SIG-M5 treated with dmso at 0.1 percent for 504 hours (cell line): Measurements from ENCODE around the gene UBAC2.

ENCODE experiments used
- DNase-seq: peaks from one replicate; lab custom pipeline; 2025; ENCODE audit not compliant: unreplicated experiment; lab: John Stamatoyannopoulos, UW

The UBAC2 gene

DNA sequence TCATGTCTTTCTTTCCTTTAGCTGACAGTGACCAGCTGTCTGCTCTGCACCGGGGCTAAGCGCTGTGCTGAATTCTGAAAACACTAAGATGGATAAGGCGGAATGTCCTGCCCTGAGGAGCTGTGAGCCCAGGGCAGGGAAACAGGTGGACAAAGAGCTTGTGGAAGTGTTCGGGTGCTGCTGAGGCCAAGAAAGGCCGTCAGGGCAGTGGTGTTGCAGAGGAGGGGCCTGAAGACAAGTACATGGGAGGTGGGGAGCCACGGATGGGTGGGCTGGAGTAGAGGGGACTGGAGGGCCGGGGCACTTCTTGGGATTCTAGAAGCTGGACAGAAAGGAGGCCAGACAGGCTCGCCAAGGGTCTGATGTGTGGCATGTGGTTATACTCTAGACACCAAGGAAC is 172.8 kb downstream of the UBAC2 start:
- no peak for DNase-seq

DNA sequence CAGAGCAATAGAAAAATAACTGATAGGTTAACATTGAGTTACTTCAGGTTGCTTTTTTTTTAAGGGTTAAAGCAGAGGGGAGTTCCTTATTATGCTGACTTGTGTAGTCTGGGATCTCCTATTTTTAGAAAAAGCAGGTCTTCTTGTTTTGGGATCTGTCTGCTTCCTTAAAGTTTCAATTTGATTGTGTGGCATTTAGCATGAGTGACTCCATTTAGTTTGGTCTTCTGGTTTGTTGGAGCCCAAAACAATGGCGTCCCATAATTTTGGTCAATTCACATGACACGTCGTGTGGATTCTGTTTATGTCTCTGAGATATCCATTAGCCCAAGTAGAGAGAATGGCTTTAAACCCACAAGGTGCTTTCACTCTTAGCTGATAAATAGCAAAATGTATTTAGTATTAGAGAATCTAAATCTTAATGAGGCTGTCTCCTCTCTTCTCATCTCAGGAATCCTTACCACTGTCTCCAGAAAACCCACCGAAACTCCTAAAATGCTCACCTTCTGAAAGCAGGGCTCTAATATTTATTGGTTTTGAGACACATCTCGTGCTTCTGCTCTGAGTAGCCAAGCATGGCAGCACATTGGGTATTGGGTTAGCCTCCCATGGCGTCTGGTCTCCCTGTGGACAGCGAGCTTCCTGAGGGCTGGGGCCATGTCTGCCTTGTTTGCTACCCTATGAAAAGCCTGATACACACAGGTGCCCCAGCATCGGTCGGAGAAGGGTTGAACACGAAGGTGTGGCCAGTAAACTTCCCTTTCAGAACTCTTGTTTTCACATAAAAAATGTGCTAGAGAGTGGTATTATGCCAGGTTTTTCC is 173.7 kb downstream of the UBAC2 start:
- DNase-seq, result no peak

GRCh38 chr13:99374994-99375737 is 174.5 kb downstream of the UBAC2 start:
- DNase-seq, result peak; percentile 68

DNA sequence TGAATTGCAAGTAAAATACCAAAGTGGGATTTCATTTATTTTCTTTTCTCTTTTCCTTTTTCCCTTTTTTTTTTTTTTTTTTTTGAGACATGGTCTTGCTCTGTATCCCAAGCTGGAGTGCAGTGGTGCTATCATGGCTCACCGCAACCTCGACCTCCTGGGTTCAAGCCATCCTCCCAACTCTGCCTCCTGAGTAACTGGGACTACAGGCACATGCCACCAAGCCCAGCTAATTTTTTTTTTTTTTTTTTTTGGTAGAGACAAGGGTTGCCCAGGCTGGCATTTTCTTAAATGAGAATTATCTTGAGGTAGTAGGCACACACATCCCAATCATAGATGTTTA is 175.1 kb downstream of the UBAC2 start:
- no peak for DNase-seq

- no peak for DNase-seq
These were observed 175.5 kb downstream of the UBAC2 start for GRCh38 chr13:99376132-99376531.

GRCh38 chr13:99376924-99377323 is 176.3 kb downstream of the UBAC2 start:
- DNase-seq, result no peak

- no peak for DNase-seq
These were observed 177.0 kb downstream of the UBAC2 start for GRCh38 chr13:99377641-99378040.

DNA sequence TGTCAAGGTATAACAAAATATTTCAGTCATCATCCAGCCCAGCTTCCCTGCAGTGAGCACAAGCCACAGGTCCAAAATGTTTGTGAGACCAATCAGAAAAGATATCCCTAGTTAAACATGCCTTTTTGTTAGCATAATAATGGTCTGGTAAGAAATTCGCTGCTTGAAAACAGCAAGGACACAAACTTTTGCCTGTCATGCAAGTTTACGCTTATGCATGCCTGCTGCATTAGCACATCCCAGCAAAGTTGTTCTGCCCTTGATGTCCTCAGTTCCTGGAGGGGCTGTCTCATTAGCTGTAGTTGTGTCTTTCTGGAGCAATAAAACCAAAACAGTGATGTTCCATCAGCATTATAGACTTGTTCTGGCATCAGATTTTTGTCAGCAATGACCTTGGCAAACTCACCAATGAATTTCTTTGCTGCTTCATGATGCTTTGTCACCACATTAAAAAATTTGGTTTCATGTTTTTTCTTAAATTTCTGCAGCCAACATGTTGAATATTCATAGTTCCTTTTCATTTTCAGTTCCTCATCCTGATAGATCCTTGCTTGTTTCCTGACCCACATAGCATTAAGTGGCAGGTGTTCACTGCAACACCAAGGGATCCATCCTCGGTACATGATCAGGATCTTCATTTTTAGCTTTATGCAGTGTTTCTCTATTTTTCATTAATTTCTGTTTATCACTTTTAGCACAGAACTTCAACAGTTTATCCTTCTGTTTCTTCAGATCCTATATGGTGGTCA is 178.5 kb downstream of the UBAC2 start:
- DNase-seq, result peak; percentile 24

DNA sequence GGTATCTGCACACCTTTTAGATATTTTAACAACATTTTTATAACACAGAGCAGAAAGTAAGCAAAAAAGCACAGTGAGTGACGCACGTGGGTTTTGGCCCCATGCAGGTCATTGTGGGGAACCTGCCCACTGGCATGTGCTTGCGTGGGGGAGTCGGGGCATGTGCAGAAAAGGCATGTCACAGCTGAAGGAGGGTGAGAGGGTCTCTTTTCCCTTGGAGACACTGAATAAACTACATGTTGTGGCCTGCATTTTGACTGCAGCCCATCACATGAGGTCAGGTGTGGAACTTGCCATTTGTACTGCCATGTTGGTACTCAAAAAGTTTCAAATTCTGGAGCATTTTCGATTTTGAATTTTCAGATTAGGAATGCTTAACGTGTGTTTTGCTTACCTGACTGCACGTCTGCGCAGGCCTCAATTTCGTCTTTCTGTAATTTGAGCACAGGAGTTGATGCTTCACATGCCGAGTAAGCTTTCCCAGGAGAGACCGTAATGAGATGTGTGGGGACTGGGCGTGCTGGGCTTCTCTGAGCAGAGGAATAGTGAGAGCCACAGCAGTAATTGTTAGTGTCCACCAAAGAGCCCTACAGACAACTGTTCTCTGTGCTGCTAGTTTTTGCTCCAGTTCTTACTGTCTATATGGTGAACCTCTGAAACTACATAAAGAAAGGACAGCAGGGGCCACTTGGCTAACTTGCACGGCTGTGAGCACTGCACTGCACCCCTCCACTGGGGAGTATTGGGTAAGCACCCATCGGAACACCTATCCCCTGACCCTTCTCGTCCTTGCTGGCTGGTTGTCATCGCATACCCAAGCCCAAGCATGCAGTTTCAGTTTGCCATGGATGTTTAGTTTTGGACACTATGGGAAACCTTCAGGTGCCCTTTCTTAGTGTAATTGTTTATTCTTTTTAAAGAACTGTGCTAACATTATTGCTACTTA is 179.5 kb downstream of the UBAC2 start:
- no peak for DNase-seq

- DNase-seq, result no peak
These were observed 180.4 kb downstream of the UBAC2 start for GRCh38 chr13:99380921-99381645.

DNA sequence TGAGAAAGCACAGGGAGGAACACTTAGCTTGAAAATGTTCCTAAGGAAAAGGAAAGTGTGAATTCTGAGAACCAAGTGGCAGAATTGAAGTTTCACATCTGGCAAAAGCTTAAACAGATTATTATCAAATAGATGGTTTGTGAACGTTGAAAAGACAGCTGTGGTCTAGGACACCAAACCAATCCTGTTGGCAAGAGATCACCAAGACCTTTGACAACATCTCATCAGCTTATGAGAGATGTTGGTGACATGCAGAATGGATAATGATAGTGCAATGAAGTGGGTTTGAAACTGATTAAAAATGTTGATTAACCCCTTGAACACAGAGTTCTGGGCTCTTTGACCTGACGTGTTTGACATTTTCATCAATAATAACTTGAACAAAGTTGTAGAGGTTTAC is 181.1 kb downstream of the UBAC2 start:
- no peak for DNase-seq

DNA sequence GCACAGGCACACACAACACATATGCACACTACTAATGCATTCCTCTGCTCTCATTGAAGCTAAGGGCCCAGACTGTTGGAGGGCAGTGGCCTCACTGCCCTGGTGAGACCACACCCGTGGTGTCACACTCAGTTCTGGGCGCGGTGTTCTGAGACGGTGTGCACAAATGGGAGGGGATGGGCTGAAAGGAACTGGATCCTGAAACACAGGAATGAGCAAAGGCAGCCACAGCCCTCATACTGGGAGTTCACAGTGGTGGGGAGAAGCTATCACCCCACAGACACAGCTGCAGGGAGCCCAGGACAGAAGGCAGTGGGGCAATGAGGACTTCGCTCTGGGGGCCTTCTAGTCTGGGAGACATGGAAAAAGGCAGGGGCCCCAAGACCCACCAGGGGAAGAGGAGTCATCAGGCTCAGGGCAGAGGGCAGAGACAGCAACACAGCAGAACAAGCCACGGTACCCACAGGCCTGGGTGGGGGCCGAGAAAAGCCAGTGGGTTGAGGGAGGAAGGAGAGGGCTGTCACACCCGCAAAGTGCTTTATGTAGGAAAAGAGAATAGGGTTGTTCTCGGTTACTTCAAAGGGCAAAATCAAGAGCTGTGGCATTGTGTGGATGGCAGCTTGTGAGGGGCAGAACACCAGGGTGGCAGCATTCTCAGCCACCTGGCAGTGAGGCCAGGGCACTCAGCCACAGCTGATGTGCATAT is 181.9 kb downstream of the UBAC2 start:
- no peak for DNase-seq

- no peak for DNase-seq
These were observed 182.9 kb downstream of the UBAC2 start for GRCh38 chr13:99383511-99383921.

- no peak for DNase-seq
These were observed 183.3 kb downstream of the UBAC2 start for GRCh38 chr13:99383946-99384345.

- no peak for DNase-seq
These were observed 183.8 kb downstream of the UBAC2 start for GRCh38 chr13:99384468-99384867.

DNA sequence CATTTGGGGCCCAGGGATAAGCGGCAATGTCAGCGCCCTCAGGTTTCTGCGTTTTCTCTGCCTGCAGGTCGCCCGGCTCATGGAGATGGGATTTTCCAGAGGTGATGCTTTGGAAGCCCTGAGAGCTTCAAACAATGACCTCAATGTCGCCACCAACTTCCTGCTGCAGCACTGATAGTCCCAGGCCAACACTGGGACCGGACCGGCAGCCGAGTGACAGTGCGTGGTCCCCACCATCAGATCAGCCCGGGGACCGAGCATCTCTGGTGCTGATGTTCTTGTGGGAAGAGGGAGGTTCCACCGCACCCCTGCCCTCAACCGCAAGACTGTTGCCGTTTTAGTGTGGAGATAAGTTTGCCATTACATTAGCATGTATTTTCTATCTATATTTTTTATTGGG is 184.5 kb downstream of the UBAC2 start:
- no peak for DNase-seq

DNA sequence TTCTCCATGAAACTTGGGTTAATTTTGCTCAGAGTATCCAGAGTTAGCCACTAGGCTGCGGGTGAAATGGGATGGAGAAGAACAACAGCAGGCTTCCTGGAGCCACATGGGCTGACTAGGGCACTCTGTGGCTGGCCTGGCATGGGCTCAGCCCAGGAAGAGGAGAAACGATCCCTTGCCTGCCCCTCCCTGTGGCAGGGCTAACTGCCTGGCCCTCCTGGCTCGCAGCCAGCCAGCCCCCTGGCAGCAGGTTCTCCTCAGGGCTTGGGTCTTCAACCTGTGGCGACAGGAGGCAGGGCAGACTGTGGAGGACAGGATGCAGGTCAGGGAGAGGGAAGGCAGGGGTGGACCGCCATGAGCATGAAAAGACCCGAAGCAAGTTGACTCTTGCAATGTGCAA is 185.3 kb downstream of the UBAC2 start:
- no peak for DNase-seq

- peak; percentile 4 for DNase-seq
These were observed 185.8 kb downstream of the UBAC2 start for GRCh38 chr13:99386495-99386894.
